ENCODE results near the gene HSPA8. TPM values are rescaled to one million over a fixed set of nuclear protein-coding genes. Genes with fewer than 3 reads are reported as not detected.

HSPA8 gene
- total RNA-seq, 1 experiment from 2014 or later = 1,124 TPM

- no peaks in the 10 kb centered on the region for H3K9me3 Mint-ChIP-seq
- peaks cover 2% of the 10 kb centered on the region; the same call in 1 of the 2 replicates for H3K36me3 Mint-ChIP-seq
- ATAC-seq (peak; percentile 49), DNase-seq (ENCODE audit: low spot score) (no peak)
- H3K27me3 Mint-ChIP-seq (ENCODE audit: low read depth) = no peaks in the 10 kb centered on the region
- H3K4me1 Mint-ChIP-seq = peaks cover 27% of the 10 kb centered on the region
- POLR2A ChIA-PET = no interaction called here
- H3K4me3 Mint-ChIP-seq = no peak overlapping the region
- CTCF ChIA-PET = interaction anchor here (0.6 to 7.9 kb wide), 4 partner anchors 12 to 160 kb away, joined by 3 to 113 read pairs (median 3); no protein-coding TSS in a partner anchor
- no peak for TF ChIP-seq JUN (CRISPR knock-in tag; IDR thresholded peaks at IDR 0.05)
- no peak for TF ChIP-seq ATF1 (CRISPR knock-in tag; IDR thresholded peaks at IDR 0.05)
- no peak for TF ChIP-seq STAT6 (CRISPR knock-in tag; conservative IDR thresholded peaks at IDR 0.05; ENCODE audit: low read depth)
- no peak for TF ChIP-seq ZNF121 (CRISPR knock-in tag; IDR thresholded peaks at IDR 0.05)
- no peak for TF ChIP-seq GTF2I (CRISPR knock-in tag; conservative IDR thresholded peaks at IDR 0.05)
- no peak for TF ChIP-seq MAX (CRISPR knock-in tag; IDR thresholded peaks at IDR 0.05)
- H3K27ac Mint-ChIP-seq = no peak overlapping the region
These were observed 38.6 kb upstream of the HSPA8 start for GRCh38 chr11:123100379-123101085.

GRCh38 chr11:123098990-123099389 lies 37.1 kb upstream of the HSPA8 start:
- DNase-seq (ENCODE audit: low spot score) (no peak), ATAC-seq (no peak)
- H3K27ac Mint-ChIP-seq = no peak overlapping the region; the same call in 1 of the 2 replicates
- H3K9me3 Mint-ChIP-seq = no peaks in the 10 kb centered on the region
- no peaks in the 10 kb centered on the region for H3K27me3 Mint-ChIP-seq (ENCODE audit: low read depth)
- CTCF ChIA-PET = interaction anchor here (7.9 kb wide), 1 partner anchor 162 kb away, joined by 113 read pairs; no protein-coding TSS in a partner anchor
- POLR2A ChIA-PET = no interaction called here
- H3K4me1 Mint-ChIP-seq = peaks cover 27% of the 10 kb centered on the region
- H3K4me3 Mint-ChIP-seq = no peak overlapping the region
- TF ChIP-seq SOX15 (CRISPR knock-in tag; IDR thresholded peaks at IDR 0.05) = no peak
- TF ChIP-seq RORB (CRISPR knock-in tag; IDR thresholded peaks at IDR 0.05) = no peak
- no peak for TF ChIP-seq NR1H2 (CRISPR knock-in tag; IDR thresholded peaks at IDR 0.05)
- peaks cover 6% of the 10 kb centered on the region for H3K36me3 Mint-ChIP-seq

- CTCF ChIA-PET = interaction anchor here (3.3 kb wide), 1 partner anchor 168 kb away, joined by 10 read pairs; no protein-coding TSS in a partner anchor
- ATAC-seq = no peak
- Mint-ChIP-seq H3K36me3 (peaks cover 6% of the 10 kb centered on the region), H3K27ac (no peak overlapping the region), H3K4me3 (no peak overlapping the region), H3K27me3 (ENCODE audit: low read depth) (no peaks in the 10 kb centered on the region), H3K9me3 (no peaks in the 10 kb centered on the region), H3K4me1 (no peaks in the 10 kb centered on the region)
- no peak for DNase-seq (ENCODE audit: low spot score)
- POLR2A ChIA-PET = no interaction called here
- no peak for TF ChIP-seq ZSCAN18 (CRISPR knock-in tag; IDR thresholded peaks at IDR 0.05)
These were observed 31.8 kb upstream of the HSPA8 start for GRCh38 chr11:123093739-123094138.

- ATAC-seq (no peak), DNase-seq (ENCODE audit: low spot score) (no peak)
- no peak overlapping the region for H3K27ac Mint-ChIP-seq
- CTCF ChIA-PET = interaction anchor here (0.8 to 2.2 kb wide), 4 partner anchors 12 to 170 kb away, joined by 3 to 9 read pairs (median 6); no protein-coding TSS in a partner anchor
- H3K4me1 Mint-ChIP-seq = no peaks in the 10 kb centered on the region
- POLR2A ChIA-PET = no interaction called here
- H3K36me3 Mint-ChIP-seq = peaks cover 6% of the 10 kb centered on the region
- H3K4me3 Mint-ChIP-seq = no peak overlapping the region
- H3K27me3 Mint-ChIP-seq (ENCODE audit: low read depth) = no peaks in the 10 kb centered on the region; the same call in 1 of the 2 replicates
- H3K9me3 Mint-ChIP-seq = no peaks in the 10 kb centered on the region
- TF ChIP-seq STAT6 (CRISPR knock-in tag; conservative IDR thresholded peaks at IDR 0.05; ENCODE audit: low read depth) (no peak), ZNF532 (CRISPR knock-in tag; IDR thresholded peaks at IDR 0.05; ENCODE audit: borderline replicate concordance) (no peak), IRF2 (CRISPR knock-in tag; IDR thresholded peaks at IDR 0.05; ENCODE audit: borderline replicate concordance, low read depth) (no peak), HMGXB4 (CRISPR knock-in tag; IDR thresholded peaks at IDR 0.05) (no peak)
These were observed 29.6 kb upstream of the HSPA8 start for GRCh38 chr11:123091506-123091905.

Measured in WTC11 (cell line).